ENCODE measurements around the gene EDIL3. TPM values are rescaled to one million over a fixed set of nuclear protein-coding genes. Genes with fewer than 3 reads are reported as not detected.

The EDIL3 gene
- total RNA-seq, 4 donors from 2014 or later = 5.6 to 38.9 (median 25.6) TPM

DNA sequence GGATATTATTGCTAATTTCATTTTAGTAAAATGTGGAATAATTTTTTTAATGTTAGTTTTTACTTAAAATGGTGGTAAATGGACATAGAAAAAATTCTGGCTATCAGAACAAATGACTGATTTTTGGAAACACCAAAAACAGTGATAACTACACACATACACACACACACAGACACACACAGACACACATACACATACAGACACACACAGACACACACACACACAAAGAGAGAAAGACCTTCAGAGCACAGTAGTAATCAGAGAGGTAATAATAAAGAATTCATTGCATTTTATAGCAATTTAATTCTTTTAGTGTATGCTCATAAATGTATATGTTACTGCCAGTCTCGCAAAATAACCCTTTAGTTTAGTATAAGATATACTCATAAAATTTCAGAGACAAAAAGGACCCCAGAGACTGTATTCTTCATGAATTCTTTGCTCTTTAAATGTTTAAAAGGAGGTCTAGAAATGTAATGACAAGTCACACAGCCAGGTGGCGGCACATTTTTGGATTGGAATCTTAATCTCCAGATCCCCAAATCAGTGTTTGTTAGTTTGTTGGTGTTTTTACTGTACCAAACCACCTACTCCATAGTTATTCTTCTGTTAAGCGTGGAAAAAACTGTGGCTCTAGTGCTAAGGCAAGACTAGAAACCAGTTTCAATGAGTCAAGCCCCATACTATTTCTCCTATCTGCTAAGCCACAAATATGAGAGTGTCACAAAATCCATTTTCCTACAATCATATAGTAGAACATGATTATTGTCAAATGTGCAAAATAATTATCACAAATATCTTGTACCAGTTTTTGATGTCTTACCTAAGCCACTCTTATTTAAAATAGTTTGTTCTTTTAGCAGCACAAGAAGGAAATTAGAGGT is 109.9 kb downstream of the EDIL3 start:
- WGBS, 2 donors (ENCODE audit: low coverage in 1 of 2) = 60 to 64% methylated on average over 3 of the region's 3 CpGs
- TF ChIP-seq, protein P1, sequence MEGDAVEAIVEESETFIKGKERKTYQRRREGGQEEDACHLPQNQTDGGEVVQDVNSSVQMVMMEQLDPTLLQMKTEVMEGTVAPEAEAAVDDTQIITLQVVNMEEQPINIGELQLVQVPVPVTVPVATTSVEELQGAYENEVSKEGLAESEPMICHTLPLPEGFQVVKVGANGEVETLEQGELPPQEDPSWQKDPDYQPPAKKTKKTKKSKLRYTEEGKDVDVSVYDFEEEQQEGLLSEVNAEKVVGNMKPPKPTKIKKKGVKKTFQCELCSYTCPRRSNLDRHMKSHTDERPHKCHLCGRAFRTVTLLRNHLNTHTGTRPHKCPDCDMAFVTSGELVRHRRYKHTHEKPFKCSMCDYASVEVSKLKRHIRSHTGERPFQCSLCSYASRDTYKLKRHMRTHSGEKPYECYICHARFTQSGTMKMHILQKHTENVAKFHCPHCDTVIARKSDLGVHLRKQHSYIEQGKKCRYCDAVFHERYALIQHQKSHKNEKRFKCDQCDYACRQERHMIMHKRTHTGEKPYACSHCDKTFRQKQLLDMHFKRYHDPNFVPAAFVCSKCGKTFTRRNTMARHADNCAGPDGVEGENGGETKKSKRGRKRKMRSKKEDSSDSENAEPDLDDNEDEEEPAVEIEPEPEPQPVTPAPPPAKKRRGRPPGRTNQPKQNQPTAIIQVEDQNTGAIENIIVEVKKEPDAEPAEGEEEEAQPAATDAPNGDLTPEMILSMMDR (IDR thresholded peaks at IDR 0.05) = peak in 4 of 5 experiments; percentile 25 to 51 (median 46)
- TF ChIP-seq EP300 (IDR thresholded peaks at IDR 0.05; ENCODE audit: low read depth) = no peak
- Histone ChIP-seq H3K4me3 (no peak overlapping the region), H3K4me1 (no peaks in the 10 kb centered on the region), H3K27me3 (no peaks in the 10 kb centered on the region), H3K36me3 (no peaks in the 10 kb centered on the region), H3K9me3 (no peaks in the 10 kb centered on the region), H3K27ac (no peak overlapping the region)
- peak; percentile 35 for DNase-seq
- intact Hi-C loops (cut with DNase I; ENCODE audit: low total_unique reads) (no loop called here), in situ Hi-C loops (cut with MboI; ENCODE audit: low pct_ligation_motif_present in 1 of 4, low pct_unique_long_range_greater_than_20kb in 1 of 4, low sequenced_read_pairs in 3 of 4) (loop anchor here in 1 of 4 donors (25.0 kb wide), 1 partner anchor 563 kb away; the partner anchor contains the start of gene HAPLN1)

DNA sequence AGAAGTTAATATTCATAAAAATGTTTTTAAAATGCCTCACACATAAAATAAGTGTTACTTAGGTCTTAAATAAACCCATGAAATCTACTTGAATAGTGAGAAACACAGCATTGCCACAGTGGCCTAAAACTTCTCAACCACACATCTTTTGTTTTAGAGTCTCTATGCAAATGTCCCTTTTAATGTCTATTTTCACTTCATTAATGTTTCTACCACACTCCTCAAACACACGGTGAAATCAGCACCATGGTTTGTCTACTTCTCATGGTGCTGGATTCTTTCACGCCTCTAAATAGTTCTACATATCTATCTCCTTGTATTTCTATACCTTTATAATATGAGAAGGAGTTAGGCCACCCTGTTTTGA is 111.2 kb downstream of the EDIL3 start:
- 74 to 76% methylated on average over 2 of the region's 2 CpGs for WGBS, 2 donors (ENCODE audit: low coverage in 1 of 2)
- H3K4me3 ChIP-seq = no peak overlapping the region
- no peaks in the 10 kb centered on the region for H3K9me3 ChIP-seq
- H3K36me3 ChIP-seq = no peaks in the 10 kb centered on the region
- intact Hi-C loops (cut with DNase I; ENCODE audit: low total_unique reads) = no loop called here
- H3K27ac ChIP-seq = no peak overlapping the region
- H3K27me3 ChIP-seq = no peaks in the 10 kb centered on the region
- H3K4me1 ChIP-seq = no peaks in the 10 kb centered on the region
- no peak for DNase-seq
- TF ChIP-seq POLR2AphosphoS5 (IDR thresholded peaks at IDR 0.05) (no peak), EP300 (IDR thresholded peaks at IDR 0.05; ENCODE audit: low read depth) (no peak)
- in situ Hi-C loops (cut with MboI; ENCODE audit: low pct_ligation_motif_present in 1 of 4, low pct_unique_long_range_greater_than_20kb in 1 of 4, low sequenced_read_pairs in 3 of 4) = loop anchor here in 1 of 4 donors (25.0 kb wide), 1 partner anchor 561 kb away; the partner anchor contains the start of gene HAPLN1

DNA sequence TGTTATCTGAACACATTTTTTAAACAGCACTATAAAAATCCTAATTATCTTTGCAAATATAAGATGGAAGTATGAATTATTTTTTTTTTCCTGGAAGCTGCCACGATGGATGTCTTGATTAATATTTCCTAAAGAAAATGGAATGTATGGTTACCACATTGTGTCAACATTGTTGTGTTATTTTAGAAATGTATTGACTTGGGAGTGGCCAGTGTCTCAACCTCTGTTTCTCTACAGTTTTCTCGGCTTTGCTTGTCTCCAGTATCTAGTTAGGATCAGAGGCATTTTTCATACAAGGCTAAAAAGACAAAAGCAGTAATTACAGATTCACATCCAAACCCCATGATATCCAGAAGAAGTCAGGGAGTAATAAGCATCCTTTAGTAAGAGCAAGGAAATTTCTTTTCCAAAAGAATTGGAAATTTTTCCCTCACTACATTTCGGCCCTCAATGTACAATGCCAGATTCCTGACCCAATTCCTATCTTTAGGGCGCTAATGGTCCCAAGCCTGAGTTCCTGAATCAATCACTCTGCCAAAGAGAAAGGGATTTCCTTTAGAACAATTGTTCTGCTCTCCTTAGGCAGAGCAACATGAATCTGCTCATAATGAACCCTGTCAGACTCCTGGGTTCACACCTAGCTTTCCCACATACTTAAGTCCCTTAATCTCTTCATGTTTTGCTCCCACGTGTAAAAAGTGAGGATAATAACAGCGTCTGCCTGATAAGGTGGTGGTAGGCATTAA is 111.7 kb downstream of the EDIL3 start:
- 66 to 69% methylated on average over 5 to 6 of the region's 6 CpGs for WGBS, 2 donors (ENCODE audit: low coverage in 1 of 2)
- DNase-seq = no peak
- H3K27ac ChIP-seq = no peak overlapping the region
- no peaks in the 10 kb centered on the region for H3K9me3 ChIP-seq
- in situ Hi-C loops (cut with MboI; ENCODE audit: low pct_ligation_motif_present in 1 of 4, low pct_unique_long_range_greater_than_20kb in 1 of 4, low sequenced_read_pairs in 3 of 4) = loop anchor here in 1 of 4 donors (25.0 kb wide), 1 partner anchor 561 kb away; the partner anchor contains the start of gene HAPLN1
- no peaks in the 10 kb centered on the region for H3K27me3 ChIP-seq
- intact Hi-C loops (cut with DNase I; ENCODE audit: low total_unique reads) = no loop called here
- H3K36me3 ChIP-seq = no peaks in the 10 kb centered on the region
- no peak overlapping the region for H3K4me3 ChIP-seq
- no peaks in the 10 kb centered on the region for H3K4me1 ChIP-seq
- TF ChIP-seq, protein P1 (IDR thresholded peaks at IDR 0.05) = no peak
- no peak for TF ChIP-seq POLR2AphosphoS5 (IDR thresholded peaks at IDR 0.05)
- no peak for TF ChIP-seq POLR2A (IDR thresholded peaks at IDR 0.05)
- no peak for TF ChIP-seq EP300 (IDR thresholded peaks at IDR 0.05; ENCODE audit: low read depth)

DNA sequence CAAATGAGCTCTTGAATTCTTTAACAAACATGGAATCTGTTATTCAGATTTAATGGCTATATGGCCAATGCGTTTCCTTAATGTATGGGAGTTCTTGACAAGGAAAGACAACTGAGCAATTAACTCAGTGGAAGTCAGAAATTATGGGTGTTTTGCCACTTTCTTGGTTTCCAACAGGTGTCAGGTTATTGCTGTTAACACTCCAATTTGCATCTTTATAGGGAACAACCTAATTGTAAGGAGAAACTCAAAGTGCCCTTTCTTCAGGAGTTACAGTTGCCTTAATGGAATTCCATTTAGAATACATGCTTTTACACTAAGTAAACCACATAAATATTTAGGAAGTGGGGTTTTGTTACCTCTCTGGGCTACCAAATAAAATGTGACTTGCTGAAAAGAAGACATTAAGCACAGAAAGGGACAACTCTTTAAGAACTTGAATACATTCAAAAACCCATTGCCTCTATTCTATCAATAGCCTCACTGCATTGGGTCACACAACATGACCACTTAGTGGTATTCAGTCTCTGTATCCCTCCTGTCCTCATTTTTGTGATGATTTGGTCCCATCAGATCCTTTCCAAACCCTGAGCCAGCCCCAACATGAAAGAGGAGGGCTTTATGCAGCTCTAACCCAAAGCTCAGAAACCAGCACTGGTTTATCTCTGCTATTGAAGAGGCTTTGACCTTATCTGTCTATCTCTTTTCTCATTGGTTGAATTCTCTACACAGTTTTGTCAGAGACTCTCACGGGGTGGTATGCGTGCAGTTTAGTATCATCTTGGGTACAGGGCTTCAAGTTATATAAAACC is 118.7 kb downstream of the EDIL3 start:
- no peak for DNase-seq
- 83% methylated on average over 3 of the region's 3 CpGs; no CpG with 5 or more reads in 1 of the 2 donors for WGBS, 2 donors (ENCODE audit: low coverage in 1 of 2)
- H3K27ac ChIP-seq = no peak overlapping the region
- no peaks in the 10 kb centered on the region for H3K9me3 ChIP-seq
- no peaks in the 10 kb centered on the region for H3K4me1 ChIP-seq
- H3K36me3 ChIP-seq = no peaks in the 10 kb centered on the region
- in situ Hi-C loops (cut with MboI; ENCODE audit: low pct_ligation_motif_present in 1 of 4, low pct_unique_long_range_greater_than_20kb in 1 of 4, low sequenced_read_pairs in 3 of 4) = loop anchor here in 1 of 4 donors (25.0 kb wide), 1 partner anchor 554 kb away; the partner anchor contains the start of gene HAPLN1
- intact Hi-C loops (cut with DNase I; ENCODE audit: low total_unique reads) = no loop called here
- H3K27me3 ChIP-seq = no peaks in the 10 kb centered on the region
- no peak for TF ChIP-seq POLR2A (IDR thresholded peaks at IDR 0.05)
- no peak for TF ChIP-seq EP300 (IDR thresholded peaks at IDR 0.05; ENCODE audit: low read depth)
- no peak for TF ChIP-seq POLR2AphosphoS5 (IDR thresholded peaks at IDR 0.05)
- TF ChIP-seq, protein P1 (IDR thresholded peaks at IDR 0.05) = no peak
- H3K4me3 ChIP-seq = no peak overlapping the region
